GM19328 (cell line): ENCODE results near the gene SYNM.
A peak's percentile ranks its signal among the peaks of the same experiment; 100 is the strongest.

Experiments
- ATAC-seq: cut with Tn5 transposase; IDR thresholded peaks from one replicate; pipeline ENCODE4 v1.9.1; 2021; ENCODE audit warnings: mild to moderate bottlenecking, moderate library complexity; ENCODE audit not compliant: unreplicated experiment

SYNM gene

DNA sequence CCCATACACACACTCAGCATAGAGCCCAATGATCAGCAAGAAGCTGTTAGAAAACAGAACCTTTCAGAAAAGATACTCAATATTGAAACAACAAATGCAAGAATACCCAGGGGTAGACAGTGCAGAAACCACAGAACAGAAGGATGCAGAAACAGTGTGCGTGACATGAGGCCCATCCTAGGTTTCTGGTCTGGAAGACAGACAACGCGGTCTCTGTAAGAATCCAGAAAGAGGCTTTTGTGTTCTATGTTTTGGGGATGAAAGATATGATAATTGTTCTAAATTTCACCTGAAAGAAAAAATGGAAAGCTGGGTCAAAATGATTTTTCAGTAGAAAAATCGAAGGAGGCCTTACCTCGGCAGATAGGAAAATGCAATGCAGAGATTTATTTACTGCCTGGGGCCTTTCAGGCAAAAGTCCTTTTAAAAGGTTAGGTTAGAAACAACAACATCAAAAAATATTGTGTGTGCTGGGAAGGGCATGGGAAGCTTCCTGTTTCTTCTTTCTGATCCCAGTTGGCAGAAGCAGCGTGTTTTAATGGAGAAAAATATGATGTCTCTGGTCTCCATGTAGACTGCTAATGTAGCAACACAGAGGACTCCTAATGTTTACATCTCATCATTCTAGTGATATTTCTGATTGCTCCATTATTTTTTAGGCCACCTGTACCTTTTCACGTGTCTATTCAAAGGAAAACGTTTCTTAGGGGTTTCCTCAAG is 17.0 kb downstream of the SYNM start:
- no peak for ATAC-seq

DNA sequence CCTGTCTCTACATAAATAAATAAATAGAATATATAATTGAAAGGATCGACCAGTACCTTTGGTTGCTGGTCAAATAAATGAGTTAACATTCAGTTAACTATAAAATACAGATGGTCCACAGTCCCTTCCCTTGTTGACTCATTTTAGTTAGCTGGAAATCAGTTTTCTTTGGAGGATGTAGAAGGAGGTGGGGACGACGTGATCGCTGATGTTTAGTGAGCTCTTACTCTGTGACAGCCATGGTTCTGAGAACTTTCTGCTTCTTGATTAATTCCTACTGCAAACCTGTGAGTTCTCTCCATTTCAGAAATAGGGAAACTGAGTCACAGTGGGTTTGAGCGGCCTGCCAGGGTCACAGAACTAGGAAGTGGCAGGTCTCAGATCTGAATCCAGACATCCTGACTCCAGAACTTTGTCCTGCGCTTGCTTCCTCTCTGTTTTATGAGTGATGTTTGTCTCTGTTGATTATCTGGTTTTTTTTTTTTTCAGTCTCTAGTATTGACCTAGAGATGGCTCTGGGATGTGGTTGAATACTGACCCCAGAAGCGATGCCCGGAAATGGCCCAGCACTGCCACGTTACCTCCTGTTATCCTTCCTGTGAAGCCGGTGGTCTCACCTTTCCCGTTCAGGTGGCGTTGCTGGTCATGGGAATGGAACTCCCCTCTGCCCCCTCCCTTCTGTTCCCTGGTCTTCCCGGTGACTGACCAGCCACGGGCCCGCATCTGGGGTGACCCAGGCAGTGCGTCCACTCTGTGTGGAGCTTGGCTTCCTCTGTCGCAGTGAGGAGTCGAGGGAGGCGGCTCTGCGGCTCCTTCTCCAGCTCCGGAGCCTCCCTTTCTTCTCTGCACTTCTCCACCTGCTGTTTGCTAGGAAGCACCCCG is 18.2 kb downstream of the SYNM start:
- ATAC-seq = no peak

DNA sequence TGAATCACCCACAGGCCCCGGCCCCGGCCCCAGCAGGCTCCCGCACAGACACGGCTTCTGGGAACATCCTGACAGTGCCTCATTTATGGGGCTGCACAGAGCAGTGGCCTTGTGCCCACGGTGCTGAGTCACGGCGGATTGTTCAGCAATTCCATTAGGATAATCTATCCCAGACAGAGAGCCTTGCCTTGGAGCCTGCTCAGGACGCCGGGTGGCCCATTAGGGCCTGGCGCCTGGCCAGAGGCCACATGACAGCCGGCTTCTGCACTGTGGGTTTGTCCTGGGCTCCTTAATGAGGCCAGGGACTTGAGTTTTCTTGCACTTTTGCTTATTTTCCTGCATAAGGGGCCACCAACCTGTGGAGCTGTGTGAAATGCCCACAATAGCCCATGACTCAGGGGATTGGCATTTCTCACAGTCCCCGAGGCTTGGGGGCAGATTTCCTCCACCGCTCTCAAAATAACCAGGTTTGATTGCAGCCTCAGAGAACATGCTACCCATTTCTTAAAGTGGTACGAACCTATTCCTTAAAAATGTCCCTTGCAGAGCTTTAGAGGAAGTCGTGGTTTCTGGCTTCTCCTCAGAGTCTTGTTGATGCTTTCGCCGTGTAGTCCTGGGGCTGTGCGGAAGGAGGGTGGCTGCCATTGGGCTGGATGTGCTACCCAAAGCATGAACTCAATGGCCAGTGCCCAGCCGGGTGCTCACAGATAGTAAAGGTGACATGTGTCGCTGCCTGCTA is 19.0 kb downstream of the SYNM start:
- ATAC-seq = no peak

DNA sequence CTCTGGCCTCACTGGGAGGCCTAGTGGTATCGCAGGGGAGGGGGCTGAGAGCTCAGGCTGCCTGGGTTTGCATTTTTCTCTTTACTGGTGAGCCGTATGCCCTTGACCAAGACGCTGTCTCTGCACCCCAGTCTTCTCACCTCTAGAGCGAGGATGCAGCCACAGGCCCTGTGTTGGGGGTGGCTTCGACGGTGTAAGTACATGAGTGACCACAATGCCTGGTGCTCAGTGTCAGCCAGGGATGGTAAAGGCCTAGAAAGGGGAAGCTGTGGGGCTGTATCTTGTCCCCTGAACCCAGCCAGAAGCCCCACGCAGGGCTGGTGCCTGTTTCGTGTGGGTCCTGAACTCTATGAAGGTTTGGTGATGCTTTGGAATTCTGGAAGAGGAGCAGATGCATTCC is 19.8 kb downstream of the SYNM start:
- ATAC-seq = no peak

DNA sequence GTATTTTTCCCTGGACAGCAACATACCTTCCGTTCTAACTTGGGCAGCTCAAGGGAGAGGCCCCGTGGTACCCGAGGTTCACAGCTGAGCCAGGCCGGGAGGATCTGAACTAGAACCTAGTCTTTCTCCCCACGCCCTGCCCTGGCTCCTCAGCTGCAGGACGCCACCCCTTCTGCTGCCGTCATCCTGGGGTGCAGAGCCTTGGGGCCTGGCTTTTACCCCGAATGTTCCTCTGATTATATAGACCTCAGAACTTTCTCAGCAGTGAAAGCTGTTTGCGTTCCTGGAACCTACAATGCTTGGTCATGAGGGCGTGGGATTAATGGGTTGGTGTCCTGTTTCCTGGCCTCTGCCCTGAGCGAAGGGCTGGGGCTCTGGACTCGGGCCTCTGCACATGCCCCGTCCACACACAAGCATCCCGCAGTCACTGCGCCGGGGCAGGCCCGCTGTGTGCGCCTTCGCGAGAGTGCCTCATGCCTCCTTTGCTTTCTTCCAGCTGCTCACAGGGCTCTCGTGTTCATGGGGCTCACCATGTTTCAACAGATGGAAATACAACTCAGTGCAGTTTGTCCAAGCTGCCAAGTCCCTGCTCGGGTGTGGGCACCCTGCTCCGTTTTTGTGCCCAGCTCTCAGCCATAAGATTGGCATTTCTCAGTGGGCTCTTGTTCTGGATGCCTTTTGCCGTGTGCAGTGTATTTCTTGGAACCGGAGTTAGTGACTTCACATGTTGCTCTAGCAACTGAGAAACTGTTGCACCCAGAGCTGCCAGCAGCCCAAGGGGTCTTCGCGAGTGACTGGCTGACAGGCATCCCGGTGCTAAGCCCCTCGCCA is 20.4 kb downstream of the SYNM start:
- ATAC-seq = no peak

DNA sequence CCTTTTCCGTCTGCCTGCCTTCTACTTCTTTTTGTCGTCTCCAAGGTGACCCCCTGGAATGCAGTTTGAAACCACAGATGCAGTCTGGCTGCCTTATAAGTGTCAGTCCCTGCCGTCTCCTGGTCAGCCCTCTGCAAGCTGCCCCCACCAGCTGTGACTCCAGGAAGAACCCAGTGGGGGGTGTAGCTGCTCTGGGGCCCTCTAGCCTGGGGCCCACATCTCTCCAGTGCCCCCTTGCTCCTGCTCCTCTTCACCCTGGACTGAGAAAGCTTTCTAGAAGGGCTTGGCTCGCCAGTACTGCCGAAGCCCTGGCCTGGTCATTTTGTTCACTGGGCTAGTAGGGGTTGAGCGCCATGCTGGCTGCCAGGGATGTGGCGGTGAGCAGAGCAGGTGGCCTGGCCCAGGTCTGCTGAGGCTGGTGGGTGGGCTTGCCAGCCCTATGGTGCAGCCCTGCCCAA is 21.3 kb downstream of the SYNM start:
- no peak for ATAC-seq

DNA sequence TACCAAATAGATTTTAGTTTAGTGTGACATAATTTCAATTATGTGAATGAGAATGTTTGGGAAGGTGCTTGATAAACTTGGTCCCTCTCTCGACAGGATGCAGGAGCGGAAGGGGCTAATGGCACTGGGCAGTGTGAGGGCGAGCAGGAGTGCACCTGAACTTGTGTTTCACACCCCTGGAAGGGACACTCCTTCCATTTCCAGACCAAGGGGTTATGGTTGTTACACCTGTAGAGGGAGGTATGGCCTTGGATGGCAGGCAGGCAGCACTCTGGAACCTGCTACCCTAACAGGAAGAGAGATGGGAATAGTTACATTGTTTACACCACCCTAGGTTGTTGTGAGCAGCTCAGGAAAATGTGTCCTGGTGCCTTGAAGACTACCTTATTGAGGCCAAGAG is 22.1 kb downstream of the SYNM start:
- no peak for ATAC-seq

DNA sequence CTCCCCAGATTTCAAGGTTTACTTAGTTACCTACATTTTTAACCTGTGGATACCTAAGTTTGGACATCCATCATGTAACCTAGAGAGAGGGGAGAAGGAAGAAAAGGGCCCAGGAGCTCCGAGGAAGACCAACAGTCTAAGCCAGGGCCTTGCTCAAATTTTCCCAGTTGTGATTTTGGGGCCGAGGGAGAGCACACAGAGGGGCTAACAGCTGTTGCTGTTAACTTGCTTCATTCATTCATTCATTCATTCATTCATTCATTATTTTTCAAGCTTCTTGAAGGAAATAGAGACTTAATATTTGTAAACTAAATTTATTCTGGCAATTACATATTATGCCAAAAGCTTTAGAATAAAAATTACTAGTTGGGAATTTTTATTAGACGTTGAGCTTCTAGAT is 22.9 kb downstream of the SYNM start:
- no peak for ATAC-seq

DNA sequence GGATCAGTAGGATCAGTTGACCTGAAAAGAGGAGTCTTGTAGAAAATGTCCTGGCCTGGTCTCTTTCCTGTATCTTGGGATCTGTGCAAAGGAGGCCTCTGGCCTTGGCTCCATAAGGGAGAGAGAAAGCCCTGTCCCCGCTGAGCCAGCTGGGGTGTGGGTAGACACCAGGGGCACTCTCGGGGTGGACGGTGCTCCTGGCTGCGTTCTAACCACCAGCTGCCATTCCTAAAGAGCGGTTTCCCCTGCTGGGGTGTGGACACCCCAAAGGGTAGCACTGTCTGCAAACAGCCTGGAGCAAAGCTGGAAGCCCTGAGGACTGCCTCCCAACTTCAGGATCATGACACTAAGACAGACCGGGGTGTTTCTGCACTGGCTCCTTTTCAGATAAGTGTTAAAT is 23.5 kb downstream of the SYNM start:
- no peak for ATAC-seq

DNA sequence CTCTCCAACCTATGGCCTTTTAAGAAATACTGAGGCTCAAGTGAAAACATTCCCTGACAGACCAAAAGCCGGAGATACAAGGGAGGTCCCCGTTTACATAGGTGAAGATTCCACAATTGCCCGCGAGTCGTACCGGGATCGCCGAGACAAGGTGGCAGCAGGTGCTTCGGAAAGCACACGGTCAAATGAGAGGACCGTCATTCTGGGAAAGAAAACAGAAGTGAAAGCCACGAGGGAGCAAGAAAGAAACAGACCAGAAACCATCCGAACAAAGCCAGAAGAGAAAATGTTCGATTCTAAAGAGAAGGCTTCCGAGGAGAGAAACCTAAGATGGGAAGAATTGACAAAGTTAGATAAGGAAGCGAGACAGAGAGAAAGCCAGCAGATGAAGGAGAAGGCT is 24.8 kb downstream of the SYNM start:
- no peak for ATAC-seq

DNA sequence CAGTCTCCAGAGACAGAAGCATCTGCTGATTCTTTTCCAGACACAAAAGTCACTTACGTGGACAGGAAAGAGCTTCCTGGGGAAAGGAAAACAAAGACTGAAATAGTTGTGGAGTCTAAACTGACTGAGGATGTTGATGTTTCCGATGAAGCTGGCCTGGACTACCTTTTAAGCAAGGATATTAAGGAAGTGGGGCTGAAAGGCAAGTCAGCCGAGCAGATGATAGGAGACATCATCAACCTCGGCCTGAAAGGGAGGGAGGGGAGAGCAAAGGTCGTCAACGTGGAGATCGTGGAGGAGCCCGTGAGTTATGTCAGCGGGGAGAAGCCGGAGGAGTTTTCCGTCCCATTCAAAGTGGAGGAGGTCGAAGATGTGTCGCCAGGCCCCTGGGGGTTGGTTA is 25.4 kb downstream of the SYNM start:
- ATAC-seq = no peak

DNA sequence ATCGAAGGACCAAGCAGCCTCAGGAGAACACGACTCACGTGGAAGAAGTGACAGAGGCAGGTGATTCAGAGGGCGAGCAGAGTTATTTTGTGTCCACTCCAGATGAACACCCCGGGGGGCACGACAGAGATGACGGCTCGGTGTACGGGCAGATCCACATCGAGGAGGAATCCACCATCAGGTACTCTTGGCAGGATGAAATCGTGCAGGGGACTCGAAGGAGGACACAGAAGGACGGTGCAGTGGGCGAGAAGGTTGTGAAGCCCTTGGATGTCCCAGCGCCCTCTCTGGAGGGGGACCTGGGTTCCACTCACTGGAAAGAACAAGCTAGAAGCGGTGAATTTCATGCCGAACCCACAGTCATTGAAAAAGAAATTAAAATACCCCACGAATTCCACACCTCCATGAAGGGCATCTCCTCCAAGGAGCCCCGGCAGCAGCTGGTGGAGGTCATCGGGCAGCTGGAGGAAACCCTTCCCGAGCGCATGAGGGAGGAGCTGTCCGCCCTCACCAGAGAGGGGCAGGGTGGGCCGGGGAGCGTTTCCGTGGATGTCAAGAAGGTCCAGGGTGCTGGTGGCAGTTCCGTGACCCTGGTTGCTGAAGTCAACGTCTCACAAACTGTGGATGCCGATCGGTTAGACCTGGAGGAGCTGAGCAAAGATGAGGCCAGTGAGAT is 26.0 kb downstream of the SYNM start:
- ATAC-seq = no peak

DNA sequence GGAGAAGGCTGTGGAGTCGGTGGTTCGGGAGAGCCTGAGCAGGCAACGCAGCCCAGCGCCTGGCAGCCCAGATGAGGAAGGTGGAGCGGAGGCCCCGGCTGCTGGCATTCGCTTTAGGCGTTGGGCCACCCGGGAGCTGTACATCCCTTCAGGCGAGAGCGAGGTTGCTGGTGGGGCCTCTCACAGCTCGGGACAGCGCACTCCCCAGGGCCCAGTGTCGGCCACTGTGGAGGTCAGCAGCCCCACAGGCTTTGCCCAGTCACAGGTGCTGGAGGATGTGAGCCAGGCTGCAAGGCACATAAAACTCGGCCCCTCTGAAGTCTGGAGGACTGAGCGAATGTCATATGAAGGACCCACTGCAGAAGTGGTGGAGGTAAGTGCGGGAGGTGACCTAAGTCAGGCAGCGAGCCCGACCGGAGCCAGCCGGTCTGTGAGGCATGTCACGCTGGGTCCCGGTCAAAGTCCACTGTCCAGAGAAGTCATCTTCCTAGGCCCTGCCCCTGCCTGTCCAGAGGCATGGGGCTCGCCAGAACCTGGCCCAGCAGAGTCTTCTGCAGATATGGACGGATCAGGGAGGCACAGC is 26.7 kb downstream of the SYNM start:
- no peak for ATAC-seq

DNA sequence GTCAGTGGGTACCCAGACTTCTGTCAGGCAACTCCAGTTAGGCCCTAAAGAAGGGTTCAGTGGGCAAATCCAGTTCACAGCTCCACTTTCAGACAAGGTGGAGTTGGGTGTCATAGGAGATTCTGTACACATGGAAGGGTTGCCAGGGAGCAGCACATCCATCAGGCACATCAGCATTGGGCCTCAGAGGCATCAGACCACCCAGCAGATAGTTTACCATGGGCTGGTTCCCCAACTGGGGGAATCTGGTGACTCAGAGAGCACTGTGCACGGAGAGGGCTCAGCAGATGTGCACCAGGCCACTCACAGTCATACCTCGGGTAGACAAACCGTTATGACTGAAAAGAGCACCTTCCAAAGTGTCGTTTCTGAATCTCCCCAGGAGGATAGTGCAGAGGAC is 27.2 kb downstream of the SYNM start:
- ATAC-seq = no peak

DNA sequence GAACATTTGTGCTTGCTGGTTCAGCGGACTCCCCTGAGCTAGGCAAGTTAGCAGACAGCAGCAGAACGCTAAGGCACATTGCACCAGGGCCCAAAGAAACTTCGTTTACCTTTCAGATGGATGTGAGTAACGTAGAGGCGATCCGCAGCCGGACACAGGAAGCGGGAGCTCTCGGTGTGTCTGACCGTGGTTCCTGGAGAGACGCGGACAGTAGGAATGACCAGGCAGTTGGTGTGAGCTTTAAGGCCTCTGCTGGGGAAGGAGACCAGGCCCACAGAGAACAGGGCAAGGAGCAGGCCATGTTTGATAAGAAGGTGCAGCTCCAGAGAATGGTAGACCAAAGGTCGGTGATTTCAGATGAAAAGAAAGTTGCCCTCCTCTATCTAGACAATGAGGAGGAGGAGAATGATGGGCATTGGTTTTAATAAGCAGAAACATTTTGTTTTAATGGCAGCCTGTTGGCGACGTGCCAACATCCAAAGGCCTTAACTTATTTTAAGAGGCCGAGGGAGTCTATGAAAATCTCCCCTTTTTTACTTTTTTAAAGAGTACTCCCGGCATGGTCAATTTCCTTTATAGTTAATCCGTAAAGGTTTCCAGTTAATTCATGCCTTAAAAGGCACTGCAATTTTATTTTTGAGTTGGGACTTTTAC is 27.9 kb downstream of the SYNM start:
- ATAC-seq = no peak

DNA sequence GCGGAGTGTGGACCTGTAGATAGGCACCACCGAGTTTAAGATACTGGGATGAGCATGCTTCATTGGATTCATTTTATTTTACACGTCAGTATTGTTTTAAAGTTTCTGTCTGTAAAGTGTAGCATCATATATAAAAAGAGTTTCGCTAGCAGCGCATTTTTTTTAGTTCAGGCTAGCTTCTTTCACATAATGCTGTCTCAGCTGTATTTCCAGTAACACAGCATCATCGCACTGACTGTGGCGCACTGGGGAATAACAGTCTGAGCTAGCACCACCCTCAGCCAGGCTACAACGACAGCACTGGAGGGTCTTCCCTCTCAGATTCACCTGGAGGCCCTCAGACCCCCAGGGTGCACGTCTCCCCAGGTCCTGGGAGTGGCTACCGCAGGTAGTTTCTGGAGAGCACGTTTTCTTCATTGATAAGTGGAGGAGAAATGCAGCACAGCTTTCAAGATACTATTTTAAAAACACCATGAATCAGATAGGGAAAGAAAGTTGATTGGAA is 29.5 kb downstream of the SYNM start:
- ATAC-seq = no peak

DNA sequence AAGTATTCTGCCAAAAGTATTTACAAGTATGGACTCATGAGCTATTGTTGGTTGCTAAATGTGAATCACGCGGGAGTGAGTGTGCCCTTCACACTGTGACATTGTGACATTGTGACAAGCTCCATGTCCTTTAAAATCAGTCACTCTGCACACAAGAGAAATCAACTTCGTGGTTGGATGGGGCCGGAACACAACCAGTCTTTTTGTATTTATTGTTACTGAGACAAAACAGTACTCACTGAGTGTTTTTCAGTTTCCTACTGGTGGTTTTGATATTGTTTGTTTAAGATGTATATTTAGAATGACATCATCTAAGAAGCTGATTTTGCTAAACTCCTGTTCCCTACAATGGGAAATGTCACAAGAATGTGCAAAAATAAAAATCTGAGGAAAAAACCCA is 30.3 kb downstream of the SYNM start:
- ATAC-seq = peak; percentile 69

DNA sequence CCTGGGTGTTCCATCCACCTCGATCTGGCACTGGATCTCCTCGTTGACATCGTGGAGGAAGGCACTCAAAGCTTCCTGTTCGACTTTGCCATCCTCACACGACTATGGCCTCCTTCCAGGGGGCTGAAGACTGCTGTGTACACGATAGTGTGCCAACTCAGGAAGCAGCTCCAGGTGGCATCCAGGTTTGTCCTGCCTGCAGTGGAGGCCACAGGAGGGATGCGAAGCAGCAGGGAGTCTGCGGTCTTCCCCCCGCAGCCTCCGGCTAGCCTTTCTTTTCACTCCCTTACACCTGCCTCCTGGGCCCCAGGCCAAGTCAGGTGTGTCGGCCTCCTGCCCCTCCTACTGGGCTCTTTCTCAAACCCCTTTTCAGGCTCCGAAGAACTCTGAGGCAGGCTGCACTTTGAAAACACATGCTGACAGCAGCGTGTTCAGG is 32.2 kb downstream of the SYNM start:
- no peak for ATAC-seq

DNA sequence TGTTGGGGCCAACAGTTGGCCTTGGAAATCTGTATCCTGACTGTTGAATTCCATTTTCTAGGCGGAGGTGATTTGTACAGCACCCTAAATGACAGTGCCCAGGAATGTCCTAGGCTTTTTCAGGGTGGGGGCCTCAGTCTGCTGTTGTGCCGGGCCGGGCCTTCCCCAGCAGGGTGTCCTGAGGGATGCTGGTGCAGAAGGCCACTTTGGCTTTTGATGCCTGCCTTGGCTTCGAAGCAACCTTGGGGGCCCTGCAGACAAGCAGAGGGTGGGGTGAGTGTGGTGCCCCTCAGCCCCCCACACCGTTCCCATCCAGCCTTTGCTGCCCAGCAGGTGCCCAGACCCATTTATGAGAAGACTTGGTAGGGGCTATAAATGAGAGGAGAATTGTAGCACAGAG is 33.0 kb downstream of the SYNM start:
- no peak for ATAC-seq
